Stimulated activated CD4-positive, alpha-beta T cell treated with anti-CD3 and anti-CD28 coated beads, Interleukin-1b, Interleukin-23, amount 100 ng/mL, for 4 hours (primary cell): ENCODE results near the gene TAGLN2.

Source experiments
- DNase-seq, 2 donors: peaks; one replicate each; pipeline ENCODE4 v3.0.0-alpha.2; 2020; ENCODE audit warnings: low read depth in 2 of 2

TAGLN2 gene

GRCh38 chr1:159949123-159949522 lies 23.8 kb upstream of the TAGLN2 start:
- no peak for DNase-seq

GRCh38 chr1:159947942-159948341 lies 22.6 kb upstream of the TAGLN2 start:
- no peak for DNase-seq

DNA sequence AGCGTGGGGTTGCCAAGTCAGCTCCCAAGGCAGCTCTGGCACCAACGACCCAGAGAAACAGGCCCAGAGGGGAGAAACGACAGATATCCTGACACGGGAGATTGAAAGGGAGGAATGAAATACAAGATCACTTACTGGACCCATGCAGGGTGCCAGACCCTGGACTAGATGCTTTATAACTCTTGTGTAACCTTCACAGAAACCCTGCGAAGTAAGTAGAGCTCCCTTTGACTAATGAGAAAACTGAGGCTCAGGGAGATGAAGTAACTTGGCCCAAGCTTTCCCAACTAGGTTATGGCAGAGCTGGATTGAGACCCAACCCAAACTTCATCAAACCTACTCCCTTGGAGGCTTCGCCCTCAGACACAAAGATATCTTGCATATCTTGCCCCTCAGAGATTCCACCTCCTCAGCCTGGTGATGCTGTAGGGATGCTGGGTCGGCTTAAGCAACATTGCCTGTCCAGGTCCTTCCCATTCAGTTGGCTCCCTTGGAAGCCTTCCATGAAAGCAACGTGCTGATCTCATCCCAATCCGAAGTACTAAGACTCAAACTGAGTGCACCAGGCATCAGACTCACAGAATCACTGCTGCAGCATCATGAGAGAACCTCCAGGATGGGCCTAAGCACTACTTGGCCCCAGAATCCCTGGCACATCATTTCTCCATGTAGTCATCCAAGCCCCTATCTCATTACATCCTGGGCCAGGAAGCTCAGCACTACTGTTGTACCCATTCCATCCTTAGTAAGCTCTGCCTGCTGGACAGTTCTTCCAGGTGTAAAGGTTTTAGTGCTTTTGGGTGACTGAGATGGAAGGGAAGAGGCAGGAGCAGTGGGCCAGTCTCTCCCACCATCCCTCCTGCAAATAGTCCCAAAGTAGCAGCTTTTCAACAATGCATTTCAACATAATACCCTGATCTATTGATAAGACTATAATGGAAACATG lies 21.2 kb upstream of the TAGLN2 start:
- no peak for DNase-seq

- peak; percentile 61 to 68 for DNase-seq
Observed at GRCh38 chr1:159945483-159946241, 20.4 kb upstream of the TAGLN2 start, which contains the start of gene IGSF9. TSS of gene IGSF9 (minus strand) at chr1:159945613. CDS start at chr1:159943454, 2,159 bp downstream.

DNA sequence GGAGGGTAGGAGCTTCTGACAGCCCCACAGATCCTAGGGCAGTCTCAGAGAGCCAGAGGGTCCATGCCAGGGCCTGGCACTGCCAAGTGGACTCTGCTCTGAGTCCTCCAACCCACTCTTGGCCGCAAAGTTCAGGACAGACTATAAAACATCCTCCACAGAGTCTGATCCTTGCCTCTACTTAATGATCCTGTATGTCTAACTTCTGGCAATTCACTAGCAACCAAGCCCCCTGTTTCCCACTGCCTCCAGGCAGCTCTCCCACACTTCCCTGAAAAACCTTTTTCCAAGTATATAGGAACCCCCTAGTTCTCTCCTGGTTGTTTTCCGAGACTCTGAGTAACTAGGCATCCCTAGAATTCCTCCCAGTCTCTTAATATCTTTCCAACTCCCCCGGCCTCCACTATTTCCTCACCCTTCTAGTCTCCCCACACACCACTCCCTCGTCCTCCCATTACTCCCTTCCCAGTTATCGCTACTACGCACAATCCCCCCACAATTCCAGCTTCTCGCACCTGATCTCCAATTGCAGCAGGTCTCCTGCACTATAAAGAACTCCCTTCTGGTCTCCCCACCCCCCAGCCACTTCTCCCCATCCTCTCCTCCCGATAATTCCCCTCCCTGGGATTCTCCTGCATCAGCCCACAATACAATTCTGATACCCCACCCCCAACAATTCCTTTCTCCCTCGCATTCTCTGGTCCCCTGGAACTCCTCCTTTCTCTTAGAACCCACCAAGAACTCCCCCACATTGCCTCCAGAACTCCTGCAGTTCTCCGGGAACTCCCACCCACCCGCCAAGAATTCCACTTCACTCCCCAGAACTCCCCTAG lies 19.5 kb upstream of the TAGLN2 start:
- no peak for DNase-seq

DNA sequence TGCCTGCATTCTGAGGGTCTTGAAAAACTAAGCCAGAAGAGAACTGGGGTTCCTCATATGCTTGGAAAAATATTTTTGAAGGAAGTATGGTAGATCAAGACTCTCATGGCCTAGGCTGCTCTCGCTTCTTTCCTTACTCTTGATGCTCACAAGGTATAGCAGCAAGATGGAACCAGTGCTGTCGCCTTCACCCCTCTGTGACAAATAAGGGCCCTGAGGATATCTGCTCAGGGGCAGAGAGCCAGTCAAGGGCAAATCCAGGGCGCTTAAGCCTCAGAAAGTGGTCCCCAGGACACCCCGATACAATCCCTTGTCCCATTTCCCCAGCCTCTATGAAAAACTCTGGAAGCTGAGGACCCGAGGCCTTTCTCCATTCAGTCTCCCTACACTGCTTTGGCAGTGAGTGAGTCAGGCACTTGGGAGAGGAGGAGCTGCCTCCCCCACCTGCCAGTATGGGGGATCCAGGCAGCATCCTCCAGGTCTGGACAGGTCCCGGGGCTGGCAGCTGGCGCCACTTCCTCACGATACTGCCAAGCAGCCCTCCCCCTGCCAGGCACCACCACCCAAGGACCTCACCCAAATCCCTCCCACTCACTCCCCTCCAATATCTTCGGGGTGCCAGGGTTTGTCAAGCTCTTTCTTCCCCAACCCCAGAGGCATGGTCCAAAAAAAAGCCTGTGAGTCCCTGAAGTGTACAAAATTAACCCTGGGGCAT lies 18.8 kb upstream of the TAGLN2 start:
- DNase-seq = no peak

GRCh38 chr1:159943278-159943640 lies 18.0 kb upstream of the TAGLN2 start:
- no peak for DNase-seq

DNA sequence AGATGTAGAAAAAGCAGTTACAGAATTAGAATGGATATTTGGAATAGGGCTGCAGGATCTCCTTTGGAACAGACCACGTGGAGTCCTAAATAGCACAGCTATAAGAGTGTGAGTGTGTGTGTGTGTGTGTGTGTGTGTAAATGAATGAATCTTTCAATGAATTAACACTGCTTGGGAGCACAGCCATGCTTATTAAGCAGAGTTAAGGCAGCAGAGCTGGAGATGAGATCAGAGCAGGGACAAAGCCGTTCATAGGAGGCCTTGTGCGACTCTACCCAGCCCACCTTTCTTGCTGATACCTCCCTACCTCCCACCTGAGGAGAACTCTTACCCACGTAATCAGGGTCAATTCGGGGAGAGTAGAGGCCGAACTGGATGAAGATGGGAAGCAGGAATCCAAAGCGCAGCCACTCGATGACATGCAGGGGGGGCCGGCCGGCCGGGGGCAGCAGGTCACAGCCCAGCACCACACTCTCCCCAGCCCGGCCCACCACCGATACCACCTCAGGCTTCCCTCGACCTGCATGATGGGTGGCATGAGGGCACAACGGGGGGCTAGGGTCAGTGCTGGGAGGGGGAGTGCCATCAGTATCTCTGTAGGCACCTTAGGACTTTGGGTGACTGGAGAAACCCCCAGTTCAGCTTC lies 17.4 kb upstream of the TAGLN2 start:
- DNase-seq = no peak

GRCh38 chr1:159941591-159942560 lies 16.6 kb upstream of the TAGLN2 start:
- DNase-seq = no peak

DNA sequence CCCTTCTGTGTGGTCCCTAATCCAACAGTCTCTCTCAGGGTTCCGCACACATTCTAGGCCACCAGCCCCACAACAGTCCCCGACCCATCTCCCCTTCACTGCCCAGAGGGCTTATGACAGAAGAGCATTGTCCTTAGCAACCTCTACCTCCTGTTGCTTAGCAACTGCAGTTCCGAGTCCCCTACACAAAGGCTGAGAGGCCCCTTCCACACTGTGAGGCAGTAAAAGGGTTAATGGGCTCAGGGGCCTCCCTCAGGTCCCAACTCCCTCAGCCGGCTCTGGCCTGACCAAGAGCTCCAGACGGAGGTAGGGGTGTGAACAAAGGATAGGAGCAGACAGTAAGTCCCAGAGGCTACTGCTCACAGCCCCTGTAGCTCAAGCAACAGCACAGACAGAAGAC lies 15.8 kb upstream of the TAGLN2 start:
- no peak for DNase-seq

- no peak for DNase-seq
Observed at GRCh38 chr1:159940006-159940620, 14.8 kb upstream of the TAGLN2 start.

DNA sequence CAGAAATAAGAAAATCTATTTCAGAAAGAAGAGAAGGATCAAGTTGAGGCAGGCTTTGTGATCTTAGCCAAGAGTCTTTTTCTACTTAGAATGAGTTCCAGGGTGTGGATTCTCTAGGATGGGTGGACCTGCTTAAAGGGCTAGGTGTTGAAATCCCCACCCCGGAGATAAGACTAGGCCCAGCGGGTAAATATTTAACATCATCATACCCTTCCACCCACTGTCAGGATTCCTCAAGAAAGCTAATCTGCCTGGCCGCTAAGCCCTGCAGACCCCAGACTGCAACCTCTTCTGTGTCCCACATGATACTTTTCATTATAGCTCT lies 14.3 kb upstream of the TAGLN2 start:
- DNase-seq = no peak

DNA sequence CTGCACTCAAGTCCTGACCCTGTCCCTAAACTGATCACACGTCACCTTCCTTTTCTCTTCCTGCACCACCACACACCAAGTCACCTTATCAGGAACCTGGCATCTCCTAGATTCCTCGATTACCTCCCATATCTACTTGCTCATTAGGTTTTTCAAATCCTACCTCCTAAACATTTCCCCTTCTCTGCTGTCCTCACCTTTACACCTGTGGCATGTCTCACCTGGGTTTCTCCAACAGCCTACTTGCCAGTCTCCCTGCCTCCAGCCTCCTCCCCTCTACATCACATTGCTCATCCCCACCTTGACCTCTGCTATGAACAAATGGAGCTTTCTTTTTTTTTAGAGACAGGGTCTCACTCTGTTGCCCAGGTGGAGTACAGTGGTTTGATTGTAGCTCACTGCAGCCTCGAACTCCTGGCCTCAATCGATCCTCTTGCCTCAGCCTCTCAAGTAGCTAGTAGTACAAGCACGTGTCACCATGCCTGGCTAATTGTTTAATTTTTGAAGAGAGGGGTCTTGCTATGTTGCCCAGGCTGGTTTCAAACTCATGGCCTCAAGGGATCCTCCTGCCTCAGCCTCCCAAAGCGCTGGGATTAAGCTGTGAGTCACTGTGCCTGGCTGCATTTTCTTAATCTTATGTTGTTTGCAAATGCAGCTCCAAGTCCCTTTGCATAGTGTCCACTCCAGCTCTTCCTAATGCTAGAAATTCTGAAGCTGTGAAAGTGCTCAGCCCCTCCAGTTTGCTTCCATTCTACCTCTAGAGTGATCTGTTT lies 13.8 kb upstream of the TAGLN2 start:
- DNase-seq = no peak

DNA sequence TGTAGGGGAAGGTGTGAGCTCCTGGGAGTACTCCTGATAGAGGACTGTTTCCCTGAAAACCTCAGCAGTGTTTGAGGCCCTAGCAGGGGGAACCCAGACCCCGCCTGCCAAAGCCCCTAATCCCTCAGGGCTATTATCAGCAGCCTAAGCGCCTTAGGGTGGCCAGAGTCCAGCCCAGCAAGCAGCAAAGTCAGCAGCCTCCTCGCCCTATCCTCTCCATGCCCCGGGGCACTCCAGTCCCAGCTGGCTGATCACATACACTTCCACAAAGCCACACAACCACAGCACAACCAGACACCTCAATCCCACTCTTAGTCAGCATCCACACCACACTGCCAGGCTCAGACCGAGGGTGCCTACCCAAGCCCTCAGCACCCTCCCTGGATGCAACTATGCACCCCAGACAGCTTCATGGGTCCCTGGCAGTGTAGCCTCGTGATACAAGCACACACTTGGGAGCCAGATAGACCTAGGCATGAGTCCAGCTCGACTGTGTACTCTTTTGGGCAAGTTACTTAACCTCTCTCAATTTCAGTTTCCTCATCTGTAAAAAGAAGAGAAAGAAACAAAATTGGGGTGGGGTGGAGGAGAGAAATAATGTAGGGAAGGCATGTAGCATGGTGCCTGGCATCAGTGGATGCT lies 13.0 kb upstream of the TAGLN2 start:
- DNase-seq = no peak

DNA sequence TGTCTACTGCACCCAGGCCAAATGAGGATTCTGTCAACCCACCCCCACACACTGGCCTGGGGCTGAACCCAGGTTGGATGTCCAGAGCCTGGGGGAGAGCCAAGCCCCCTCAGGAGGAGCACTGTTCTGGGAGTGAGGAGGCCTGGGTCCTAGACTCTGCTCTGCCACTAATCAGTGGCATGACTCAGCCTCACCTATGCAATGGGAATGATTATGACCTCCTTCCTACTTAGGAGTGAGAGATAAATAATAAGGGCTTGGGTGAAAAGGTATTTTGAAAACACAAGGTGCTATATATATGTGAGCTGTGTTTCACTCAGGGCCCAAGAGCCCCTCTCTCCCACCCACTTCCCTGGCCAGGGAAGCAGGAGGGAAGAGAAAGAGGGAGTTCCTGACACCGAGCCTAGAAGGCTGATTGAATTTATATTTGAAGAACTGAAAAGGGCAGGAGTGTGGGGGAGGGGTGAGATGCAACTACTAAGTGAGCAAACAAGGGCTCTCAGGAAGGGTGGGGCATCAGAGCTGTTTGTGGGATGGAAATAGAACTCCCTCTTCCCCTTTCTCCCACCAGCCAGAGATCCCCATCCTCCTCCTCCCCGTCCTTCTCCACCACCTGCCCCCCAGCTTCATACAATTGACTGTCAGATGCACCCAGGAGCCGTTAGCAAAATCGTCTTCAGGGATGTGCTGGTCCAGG lies 11.9 kb upstream of the TAGLN2 start:
- no peak for DNase-seq

GRCh38 chr1:159936273-159936904 lies 11.1 kb upstream of the TAGLN2 start:
- peak; percentile 81 to 86 for DNase-seq

DNA sequence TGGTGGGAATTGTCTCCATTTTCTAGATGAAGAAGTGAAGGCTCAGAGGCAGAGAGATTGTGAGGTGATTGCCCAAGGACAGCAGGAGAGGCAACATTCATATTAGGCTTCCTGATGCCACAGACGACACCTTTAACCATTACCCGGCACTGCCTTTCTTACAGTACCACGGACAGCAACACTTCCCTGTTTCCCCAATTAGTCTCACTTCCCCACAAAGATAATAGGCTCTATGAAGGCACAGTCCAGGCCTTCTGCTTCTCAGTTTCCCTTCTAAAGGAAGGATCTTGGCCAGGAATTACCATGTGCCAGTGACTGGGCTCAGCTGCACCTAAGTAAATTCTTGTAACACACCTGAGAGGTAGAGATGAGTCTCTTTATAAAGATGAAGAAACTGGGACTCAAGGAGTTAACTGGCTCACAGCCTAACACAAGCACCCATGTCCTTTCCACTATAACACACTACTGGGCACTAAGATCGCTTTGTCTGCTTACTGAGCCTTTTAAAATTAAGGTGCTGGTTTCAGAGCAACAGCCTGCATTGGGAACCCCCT lies 10.5 kb upstream of the TAGLN2 start:
- DNase-seq = no peak
